Breast epithelium (tissue), 3 donors: ENCODE measurements around the gene LRRC43.

Experiments used
- POLR2A ChIP-seq: fragments of 450-650 bp; IDR thresholded peaks from one replicate; pipeline ENCODE4 v1.6.1; 2016; ENCODE audit warnings: antibody characterized with exemption, mild to moderate bottlenecking, moderate library complexity
- TF ChIP-seq, protein P1 (sequence below), 3 donors: fragments of 450-650 bp; IDR thresholded peaks; one replicate each; pipeline ENCODE4 v1.5.1; 2016 to 2017; ENCODE audit warnings: antibody characterized with exemption in 3 of 3, mild to moderate bottlenecking in 3 of 3, moderate library complexity in 3 of 3

DNA sequence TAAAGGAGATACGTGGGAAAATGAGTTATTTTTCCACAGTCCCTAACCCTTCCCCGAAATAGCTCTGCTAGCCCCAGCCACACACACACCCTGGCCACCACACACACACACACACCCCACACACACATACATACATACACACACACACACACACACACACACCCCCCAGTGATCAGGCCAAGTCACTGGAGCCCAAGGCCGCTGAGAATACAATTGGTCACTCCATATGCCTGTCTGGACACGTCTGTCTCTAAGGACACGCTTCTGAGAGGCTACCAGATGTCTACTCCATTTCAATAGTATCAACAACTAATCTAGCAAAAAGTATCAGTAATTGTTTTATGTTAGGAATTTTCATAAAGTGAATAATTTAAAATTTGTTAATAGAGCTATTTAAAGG, 55.9 kb downstream of the LRRC43 start:
- TF ChIP-seq, protein P1, sequence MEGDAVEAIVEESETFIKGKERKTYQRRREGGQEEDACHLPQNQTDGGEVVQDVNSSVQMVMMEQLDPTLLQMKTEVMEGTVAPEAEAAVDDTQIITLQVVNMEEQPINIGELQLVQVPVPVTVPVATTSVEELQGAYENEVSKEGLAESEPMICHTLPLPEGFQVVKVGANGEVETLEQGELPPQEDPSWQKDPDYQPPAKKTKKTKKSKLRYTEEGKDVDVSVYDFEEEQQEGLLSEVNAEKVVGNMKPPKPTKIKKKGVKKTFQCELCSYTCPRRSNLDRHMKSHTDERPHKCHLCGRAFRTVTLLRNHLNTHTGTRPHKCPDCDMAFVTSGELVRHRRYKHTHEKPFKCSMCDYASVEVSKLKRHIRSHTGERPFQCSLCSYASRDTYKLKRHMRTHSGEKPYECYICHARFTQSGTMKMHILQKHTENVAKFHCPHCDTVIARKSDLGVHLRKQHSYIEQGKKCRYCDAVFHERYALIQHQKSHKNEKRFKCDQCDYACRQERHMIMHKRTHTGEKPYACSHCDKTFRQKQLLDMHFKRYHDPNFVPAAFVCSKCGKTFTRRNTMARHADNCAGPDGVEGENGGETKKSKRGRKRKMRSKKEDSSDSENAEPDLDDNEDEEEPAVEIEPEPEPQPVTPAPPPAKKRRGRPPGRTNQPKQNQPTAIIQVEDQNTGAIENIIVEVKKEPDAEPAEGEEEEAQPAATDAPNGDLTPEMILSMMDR (IDR thresholded peaks at IDR 0.05), result no peak
- TF ChIP-seq POLR2A, result no peak
